HG03135 (cell line): ENCODE measurements around the gene THADA.

ENCODE experiments used
- ATAC-seq: cut with Tn5 transposase; IDR thresholded peaks from one replicate; pipeline ENCODE4 v1.9.1; 2021; ENCODE audit warnings: mild to moderate bottlenecking, moderate library complexity; ENCODE audit not compliant: unreplicated experiment

THADA gene

DNA sequence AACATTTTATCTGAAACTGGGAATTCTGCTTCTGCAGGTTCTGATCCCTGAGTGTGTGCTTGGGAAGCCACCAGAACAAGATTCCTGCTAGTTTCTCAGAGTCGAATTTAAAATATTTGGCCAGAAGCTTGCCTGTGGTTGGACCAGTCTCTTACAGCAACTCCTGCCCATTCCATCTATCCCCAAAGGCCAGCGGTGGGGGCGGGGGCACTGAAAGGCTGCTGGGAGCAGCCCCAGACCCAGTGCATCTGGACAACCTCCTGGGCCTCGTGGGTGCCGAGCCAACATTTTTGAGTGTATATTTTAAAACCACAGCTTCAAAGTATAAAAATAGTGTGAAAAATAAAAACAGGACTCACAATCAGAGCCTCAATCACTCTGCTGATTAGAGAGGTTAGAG lies 330.8 kb downstream of the THADA start:
- no peak for ATAC-seq

DNA sequence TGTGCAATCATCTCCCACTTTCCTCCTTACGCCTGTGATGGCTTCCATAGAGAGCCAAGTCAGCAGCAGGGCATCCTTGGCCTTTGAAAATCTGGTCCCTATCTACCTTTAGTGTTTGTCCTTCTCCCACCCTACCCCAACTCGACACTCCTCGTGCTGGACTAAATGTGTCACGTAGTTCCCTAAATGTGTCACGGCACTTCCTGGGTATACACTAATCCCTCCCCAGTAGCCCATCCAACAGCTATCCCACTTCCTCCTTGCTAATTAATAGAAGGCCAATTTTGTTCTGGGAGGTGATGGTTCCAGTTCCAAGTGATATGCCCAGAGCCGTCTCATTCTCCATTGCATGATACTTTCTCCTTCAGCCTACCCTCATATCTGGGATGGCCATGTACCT lies 332.9 kb downstream of the THADA start:
- ATAC-seq: no peak

DNA sequence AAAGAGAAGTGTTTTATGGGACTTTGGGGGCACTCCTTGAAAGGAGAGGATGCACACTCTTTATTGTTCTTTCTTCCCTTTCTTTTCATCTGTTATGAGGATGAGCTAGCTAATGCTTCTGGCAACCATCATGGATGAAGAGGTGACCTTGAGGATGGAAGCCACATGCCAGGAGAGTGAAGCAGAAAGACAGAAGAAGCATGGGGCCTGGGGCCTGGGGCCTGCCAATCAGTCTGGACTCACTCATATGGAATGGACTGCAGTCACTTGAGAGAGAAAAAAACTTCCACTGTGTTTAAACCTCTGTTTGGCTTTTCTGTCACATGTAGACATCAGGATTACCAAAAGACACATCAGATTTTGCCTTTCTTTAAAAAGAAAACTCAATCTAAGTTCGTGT lies 333.6 kb downstream of the THADA start:
- ATAC-seq: no peak

DNA sequence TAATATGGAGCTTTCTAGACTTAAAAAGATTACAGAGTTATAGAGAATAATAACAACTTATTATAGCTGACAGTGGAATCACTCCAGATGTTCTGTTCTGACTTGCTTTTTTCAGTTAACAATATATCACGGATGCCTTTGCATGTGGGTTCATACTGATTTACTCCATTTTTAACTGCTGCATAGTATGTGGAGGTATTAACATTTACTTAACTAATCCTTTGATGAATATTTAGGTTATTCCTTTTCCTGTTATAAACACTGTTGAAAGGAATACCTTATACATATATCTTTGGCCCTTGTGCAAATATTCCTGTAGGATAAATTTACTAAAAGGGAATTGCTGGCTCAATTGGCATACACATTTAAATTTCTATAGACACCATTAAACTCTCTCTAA lies 336.3 kb downstream of the THADA start:
- ATAC-seq: no peak

DNA sequence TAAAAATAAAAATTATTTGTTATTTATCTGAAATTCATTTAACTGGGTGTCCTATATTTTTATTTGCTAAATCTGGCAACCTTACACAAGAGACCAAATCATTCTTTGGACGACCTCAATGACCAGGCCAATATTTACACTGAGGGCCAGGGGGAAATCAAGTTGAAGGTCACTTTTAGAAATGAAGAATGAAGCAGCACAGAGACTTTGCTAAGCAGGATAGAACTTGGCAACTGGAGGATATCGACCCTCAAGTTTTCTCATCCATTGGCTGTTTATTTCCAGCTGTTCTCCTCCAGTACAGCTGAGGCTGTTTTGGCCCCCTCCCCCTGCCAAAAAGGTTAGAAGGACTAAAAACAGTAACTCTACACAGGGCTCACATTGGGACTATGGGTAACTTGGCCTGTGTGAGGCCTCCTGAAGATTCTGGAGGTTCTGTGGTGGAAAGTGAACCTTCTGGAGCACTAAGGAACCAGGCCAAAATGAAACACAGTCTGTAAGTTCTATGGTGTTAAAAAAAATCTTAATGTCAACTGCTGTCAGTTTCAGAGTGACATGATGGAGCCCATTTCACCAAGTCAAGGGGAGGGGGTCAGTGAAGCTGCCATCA lies 337.2 kb downstream of the THADA start:
- no peak for ATAC-seq

DNA sequence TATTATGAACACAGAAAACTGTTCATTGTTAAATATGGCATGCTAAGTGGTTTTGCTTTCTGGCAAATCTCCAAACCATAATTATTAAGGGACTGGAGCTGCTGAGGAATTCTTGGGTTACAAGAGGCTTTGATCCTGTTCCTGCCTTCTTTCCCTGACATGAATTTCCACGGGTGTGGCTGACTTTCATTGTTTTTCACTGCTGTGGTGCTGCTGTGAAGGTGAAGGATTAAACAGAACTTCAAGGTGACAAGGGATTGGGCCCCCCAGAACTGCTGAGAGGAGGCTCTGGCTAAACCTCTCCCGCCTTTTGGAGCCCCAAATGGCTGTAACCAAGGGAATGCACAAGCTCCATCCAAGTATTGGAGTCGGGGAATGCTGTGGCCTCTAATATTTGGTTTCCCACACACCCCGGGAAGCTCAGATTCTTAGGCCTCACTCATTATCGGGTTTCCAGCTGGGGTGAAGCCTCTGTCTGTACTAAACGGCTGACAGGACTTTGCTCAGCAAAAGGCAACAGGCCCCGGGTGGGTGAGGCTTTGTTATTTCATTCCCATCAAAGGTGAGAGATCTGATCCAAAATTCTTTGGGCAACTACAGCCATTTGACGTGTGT lies 340.4 kb downstream of the THADA start:
- no peak for ATAC-seq

DNA sequence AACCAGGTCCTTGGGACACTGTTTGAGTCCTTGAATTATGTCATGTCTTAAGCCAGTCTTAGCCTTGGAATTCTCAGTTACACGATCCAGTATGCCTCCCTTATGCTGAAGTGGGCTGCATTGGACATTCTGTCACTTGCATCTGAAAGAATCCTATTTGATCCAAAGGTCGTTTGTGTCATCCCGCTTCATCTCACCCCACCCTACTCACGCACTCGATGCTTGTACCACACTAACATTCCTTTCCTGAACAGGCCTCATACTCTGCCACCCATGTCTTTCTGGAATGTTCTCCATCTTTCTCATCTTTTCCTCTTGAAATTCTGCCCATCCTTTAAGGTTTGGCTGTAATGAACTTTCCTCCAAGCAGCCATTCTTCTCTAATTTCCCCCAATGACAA lies 341.5 kb downstream of the THADA start:
- no peak for ATAC-seq

DNA sequence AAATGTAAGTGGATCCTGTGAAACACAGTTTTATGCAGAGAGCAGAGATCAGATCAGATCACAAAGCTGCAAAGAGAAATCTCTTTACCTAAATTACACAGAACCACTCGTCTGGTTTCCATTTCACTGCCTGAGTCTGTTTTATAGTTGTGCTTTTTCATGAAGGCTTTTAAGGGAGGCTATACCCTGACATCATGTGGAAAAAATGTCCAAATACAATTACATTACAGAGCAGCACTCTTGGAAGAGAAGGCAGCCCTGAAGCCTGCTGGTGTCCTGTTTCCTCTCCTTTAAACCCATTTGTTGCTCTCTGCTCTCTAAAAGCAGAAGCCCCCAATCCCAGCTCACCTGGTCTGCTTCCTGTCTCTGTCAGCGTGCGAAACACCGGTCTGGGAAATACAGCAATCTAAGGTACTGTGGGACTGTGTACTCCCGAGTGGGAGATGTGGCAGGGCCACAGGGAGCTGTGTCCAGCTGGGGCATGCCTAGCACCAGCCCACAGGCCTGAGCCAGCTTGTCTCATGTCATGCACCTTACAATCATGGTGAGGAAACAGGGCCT lies 344.6 kb downstream of the THADA start:
- ATAC-seq: no peak

DNA sequence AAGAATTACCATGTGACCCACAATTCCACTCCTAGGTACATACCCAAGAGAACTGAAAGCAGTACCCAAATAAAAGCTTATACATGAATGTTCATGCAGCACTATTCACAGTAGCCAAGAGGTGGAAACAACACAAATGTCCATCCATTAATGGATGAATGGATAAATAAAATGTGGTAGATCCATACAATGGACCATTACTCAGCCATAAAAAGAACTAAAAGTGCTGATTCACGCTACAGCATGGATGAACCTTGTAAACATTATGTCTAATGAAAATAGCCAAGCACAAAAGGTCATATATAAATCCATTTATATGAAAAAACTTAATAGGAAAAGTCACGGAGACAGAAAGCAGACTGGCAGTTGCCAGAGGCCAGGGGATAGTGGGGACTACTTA lies 345.8 kb downstream of the THADA start:
- no peak for ATAC-seq

DNA sequence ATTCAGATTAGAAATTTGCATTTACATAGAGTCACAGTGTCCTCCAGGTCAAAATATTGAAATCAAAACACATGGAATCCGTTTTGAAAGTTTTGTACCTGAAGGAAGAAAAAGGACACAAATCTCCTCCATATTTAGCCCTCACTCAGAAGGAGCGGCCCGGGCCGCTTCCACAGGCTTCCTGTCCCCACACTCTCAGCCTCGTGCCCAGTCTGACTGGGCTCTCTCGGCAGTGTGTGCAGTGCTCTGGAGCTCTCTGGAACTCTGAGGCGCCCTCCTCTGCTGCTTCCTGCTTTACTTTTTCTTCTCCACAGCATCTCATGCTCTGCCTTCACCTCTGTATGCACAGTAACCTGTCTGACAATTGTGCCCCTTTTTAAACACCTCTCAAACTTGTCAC lies 347.2 kb downstream of the THADA start:
- ATAC-seq: no peak

DNA sequence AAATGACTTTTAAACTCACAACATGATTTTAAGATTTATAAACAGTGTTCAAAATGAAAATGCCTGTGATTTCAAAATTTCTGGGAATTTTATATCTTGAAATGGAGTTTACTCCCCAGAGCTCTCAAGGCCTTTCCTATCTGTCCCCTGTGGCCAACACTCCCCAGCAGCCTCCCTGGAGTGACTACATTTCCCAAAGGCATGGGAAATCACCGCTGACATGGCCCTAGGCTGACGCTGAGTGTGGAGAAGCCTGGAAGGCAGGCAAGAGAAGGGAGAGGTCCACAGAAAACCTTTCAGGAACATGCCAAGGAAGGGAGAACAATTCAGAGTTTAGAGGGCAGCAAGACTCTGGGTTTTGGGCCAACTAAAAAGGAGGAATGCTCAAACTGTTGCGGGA lies 349.2 kb downstream of the THADA start:
- no peak for ATAC-seq

DNA sequence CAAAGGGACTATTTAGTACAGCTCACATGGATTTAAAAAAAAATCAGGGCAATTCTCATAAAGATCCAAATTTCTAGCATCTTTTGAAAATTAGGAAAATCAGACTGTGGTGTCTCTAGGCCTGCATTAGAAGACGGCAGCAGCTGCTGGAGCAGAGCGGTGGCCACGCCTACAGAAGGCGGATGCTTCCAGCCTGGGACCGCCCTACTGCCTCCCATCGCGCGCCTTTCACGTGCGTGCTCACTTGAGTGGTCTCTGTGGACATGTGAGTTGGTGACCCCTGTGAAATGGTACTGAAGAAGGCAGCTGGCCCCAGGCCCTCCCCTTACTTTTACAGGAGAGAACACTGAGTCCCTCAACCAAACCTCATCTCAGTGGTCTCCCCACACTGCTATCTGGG lies 354.3 kb downstream of the THADA start:
- ATAC-seq: no peak

DNA sequence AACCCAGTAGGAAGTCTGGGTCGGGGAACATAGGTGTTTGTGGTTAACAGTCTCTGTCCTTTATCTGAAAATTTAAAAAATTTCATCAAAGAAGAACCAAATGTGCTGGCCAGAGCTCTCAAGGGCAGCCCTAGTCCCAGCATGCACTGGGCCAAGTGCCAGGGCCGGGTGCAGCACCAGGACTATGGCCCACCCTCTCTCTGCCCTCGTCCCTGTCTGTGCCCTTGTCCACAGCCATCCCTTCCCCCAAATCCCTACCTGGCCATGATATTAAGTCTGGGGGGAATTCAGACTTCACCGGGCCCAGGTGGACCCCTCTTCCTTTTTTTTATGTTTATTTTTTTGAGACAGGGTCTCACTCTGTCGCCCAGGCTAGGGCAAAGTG lies 355.1 kb downstream of the THADA start:
- no peak for ATAC-seq

DNA sequence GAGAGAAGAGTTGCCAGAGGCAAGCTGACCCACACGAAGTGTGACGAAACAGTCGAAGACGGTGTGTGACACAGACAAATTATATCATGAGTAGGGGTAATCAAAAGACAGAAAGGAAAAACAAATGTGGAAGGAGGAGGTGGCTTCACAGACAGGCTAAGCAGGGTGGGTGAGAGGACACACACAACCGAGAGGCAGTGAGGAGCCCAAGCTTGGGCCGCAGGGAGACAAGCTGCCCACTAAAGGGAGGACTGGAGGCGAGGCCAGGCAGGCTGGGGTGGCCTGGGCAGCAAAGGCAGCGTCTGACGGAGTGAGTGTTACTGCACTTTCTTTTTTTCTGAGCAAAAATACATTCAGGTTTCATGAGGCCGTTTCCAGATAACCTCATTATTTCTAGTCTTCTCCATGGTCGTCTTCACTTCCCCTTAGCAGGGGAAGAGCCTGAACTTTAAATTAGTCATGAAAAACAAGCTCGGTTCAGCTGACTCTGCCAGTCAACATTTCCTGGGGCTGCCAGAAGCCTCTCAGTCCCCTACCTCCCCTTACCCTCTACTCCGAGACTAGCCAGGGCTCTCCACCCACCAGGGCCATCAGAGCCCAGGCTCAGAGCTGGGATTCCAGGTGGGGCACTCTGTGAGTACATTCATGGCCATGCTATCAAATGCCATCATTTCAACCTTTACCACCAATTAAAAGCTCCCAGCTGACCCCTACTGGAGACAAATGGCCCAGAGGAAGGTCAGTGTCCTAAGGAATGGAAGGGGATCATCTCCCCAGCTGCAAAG lies 355.7 kb downstream of the THADA start:
- no peak for ATAC-seq

DNA sequence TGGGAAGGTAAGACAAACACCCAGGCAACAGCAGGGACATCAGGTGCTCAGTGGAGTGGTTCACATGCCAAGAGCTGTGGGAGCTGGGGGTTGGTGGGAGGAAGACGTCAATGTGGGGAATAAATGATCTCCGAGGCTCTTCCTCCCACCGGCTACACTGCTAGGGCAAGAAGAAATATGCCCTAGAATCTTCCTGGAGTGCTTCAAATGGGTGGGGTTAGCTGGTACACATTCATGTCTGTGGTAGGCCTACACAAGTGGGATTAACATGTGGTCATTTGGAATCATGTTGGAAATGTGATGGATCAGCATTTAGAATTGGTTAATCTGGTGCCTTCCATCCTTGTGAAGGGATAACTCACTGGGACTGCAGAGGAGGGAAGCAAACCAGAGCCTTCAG lies 357.0 kb downstream of the THADA start:
- no peak for ATAC-seq

DNA sequence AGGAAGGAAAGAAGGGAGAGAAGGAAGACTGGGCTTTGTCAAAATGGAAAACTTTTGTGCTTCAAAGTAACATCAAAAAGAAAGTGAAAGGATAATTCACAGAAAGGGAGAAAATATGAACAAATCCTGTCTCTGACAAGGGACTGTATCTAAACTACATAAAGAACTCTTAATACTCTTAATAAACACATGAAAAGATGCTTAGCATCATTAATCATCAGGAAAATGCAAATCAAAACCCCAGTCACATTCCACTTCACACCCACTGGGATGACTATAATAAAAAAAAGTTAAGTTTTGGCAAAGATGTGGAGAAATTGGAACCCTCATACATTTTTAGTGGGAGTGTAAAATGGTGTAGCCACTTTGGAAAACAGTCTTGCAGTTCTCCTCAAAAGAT lies 357.7 kb downstream of the THADA start:
- no peak for ATAC-seq

DNA sequence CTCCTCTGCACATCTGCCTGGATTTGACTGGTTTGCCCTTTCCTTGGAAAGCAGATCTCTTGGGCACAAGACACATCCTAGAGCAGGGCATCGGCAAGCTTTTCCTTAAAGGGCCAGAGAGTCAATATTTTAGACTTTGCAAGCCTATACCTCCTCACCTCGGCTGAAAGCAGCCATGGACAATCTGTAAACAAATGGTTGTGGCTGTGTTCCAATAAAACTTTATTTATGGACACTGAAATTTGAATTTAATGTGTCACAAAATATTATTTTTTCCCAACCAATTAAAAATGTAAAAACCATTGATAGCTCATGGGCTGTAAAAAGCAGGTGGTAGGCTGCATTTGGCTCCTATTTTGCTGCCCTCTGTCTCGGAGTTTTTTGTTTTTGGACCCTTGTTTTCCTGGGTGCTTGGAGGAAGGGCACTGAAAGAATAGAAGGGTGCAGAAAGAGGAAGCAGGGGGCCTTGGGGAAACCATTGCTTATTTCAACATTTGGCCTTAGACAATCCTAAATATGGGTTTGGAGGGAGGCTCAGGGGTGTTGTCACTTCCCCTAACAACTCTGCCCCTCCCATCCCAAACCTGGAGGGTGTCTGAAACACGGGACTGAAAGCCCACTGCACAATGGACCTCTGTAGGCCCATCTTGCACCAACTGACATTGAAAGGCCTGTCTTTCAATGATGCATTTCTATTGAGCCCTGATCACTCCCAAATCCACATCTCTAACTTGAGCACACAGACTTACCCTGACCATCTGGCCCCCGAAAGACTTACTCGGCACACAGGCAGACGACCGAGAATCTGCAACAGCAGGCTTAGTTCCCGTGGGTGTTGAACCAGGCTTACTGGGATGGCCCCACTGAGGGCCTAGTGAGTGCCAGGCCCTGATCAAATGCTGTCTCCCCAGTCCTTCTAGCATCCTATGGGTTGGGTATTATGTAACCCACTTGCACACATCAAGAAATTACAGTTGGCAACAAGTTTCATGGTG lies 362.3 kb downstream of the THADA start:
- no peak for ATAC-seq

DNA sequence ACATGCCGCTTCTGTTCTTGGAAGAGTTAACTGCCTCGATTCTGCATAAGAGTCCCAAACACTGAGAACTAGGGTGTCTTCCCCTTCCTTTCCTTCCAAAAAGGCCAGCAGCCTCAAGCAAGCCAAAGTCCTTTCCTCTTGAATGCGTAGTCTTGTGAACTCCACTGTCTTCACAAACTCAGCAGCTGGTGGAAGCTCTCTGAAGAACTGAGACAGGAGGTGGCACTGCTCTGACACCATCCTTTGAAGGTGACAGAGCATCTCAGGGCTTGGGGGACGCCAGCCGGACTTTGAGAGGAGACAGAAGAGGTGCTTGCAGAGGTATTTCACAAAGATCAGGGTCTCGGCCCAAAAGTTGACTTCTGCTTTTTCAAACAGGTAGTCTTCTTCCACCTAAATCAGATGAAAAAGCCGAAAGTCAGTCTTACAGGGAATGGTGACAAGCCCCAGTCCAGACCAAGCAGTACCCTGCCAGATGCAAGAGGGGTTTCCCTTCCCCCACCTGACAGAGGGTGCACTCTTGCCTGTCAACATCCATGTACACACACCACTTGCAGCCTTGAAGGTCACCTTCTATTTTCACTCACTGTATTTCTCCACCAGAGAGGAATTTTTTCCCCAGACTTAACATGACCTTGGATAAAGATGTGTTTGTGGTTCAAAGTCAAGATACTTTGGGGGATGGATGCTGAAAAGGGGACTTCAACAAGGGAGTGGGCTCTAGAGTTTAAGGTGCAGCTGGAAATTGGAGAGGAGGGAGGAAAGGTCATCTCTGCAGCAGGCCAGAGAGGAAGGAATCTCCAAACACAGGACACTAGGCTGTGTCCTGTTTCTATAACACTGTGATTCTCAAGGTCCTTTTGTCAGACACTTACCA lies 364.6 kb downstream of the THADA start:
- ATAC-seq: no peak

DNA sequence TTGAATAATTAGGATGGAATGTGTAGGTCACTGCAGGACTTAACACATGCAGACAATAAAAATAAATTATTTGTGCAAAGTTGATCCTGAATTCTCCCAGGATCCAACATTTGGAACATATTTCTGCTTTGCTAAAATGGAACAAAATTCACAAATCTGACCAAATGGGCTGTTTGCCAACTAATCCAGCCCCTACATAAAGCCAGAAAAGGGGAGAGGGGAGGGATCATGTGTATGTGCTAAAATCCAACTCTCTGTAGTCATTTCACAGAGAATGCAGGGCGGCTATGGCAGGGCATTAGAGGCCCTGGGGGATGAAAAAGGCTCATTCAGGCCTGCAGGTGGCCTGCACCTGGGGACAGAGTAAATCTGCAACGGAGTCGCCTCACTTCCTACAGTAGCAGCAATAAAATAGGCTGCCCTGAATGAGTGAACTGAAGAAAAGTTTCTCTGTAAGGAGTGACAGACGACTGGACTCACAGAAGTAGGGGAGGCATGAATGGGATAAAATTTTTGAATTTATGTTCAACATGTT lies 365.4 kb downstream of the THADA start:
- ATAC-seq: no peak
